ENCODE results near the gene PSMA2. TPM values are rescaled to one million over a fixed set of nuclear protein-coding genes. Genes with fewer than 3 reads are reported as not detected.

The PSMA2 gene
- polyA plus RNA-seq, 4 donors, result 216 to 282 (median 255) TPM

- peak in 3 of 4 donors; percentile 55 to 75 (median 60) for DNase-seq (ENCODE audit: low read depth in 4 of 4, low spot score in 2 of 4)
Observed at GRCh38 chr7:42940985-42941847, 9.2 kb upstream of the PSMA2 start.

- DNase-seq (ENCODE audit: low read depth in 4 of 4, low spot score in 2 of 4), result no peak
Observed at GRCh38 chr7:42939457-42940240, 7.7 kb upstream of the PSMA2 start.

GRCh38 chr7:42935861-42936260 lies 3.9 kb upstream of the PSMA2 start:
- no peak for DNase-seq (ENCODE audit: low read depth in 4 of 4, low spot score in 2 of 4)

- DNase-seq (ENCODE audit: low read depth in 4 of 4, low spot score in 2 of 4), result no peak
Observed at GRCh38 chr7:42934291-42934690, 2.3 kb upstream of the PSMA2 start.

- DNase-seq (ENCODE audit: low read depth in 4 of 4, low spot score in 2 of 4), result peak in 3 of 4 donors; percentile 37 to 59 (median 46)
Observed at GRCh38 chr7:42932811-42933591, 1.0 kb upstream of the PSMA2 start.

- DNase-seq (ENCODE audit: low read depth in 4 of 4, low spot score in 2 of 4), result no peak
Observed at GRCh38 chr7:42931447-42931833, 534 bp downstream of the PSMA2 start.

- DNase-seq (ENCODE audit: low read depth in 4 of 4, low spot score in 2 of 4), result no peak
Observed at GRCh38 chr7:42930889-42931288, 1.1 kb downstream of the PSMA2 start.

GRCh38 chr7:42929449-42929848 lies 2.5 kb downstream of the PSMA2 start:
- DNase-seq (ENCODE audit: low read depth in 4 of 4, low spot score in 2 of 4), result no peak

GRCh38 chr7:42928754-42929153 lies 3.2 kb downstream of the PSMA2 start:
- no peak for DNase-seq (ENCODE audit: low read depth in 4 of 4, low spot score in 2 of 4)

- no peak for DNase-seq (ENCODE audit: low read depth in 4 of 4, low spot score in 2 of 4)
Observed at GRCh38 chr7:42926204-42926603, 5.8 kb downstream of the PSMA2 start.

GRCh38 chr7:42925630-42926029 lies 6.3 kb downstream of the PSMA2 start:
- DNase-seq (ENCODE audit: low read depth in 4 of 4, low spot score in 2 of 4), result no peak

- no peak for DNase-seq (ENCODE audit: low read depth in 4 of 4, low spot score in 2 of 4)
Observed at GRCh38 chr7:42924223-42924838, 7.6 kb downstream of the PSMA2 start.

GRCh38 chr7:42922017-42922753 lies 9.8 kb downstream of the PSMA2 start:
- no peak for DNase-seq (ENCODE audit: low read depth in 4 of 4, low spot score in 2 of 4)

- DNase-seq (ENCODE audit: low read depth in 4 of 4, low spot score in 2 of 4), result no peak
Observed at GRCh38 chr7:42915356-42915755, 16.6 kb downstream of the PSMA2 start.

- DNase-seq (ENCODE audit: low read depth in 4 of 4, low spot score in 2 of 4), result no peak
Observed at GRCh38 chr7:42914421-42915045, 17.4 kb downstream of the PSMA2 start.

GRCh38 chr7:42914009-42914408 lies 18.0 kb downstream of the PSMA2 start:
- no peak for DNase-seq (ENCODE audit: low read depth in 4 of 4, low spot score in 2 of 4)

- DNase-seq (ENCODE audit: low read depth in 4 of 4, low spot score in 2 of 4), result no peak
Observed at GRCh38 chr7:42913591-42913990, 18.4 kb downstream of the PSMA2 start.

GRCh38 chr7:42911454-42912447 lies 20.2 kb downstream of the PSMA2 start, which contains the start of gene C7orf25:
Gene C7orf25 (minus strand): TSS chr7:42912070. CDS start chr7:42910900, 1,170 bp downstream.
- peak; percentile 84 to 93 (median 87) for DNase-seq (ENCODE audit: low read depth in 4 of 4, low spot score in 2 of 4)

Data from left renal cortex interstitium (tissue), 4 donors.